NCI-H1092 treated with DMSO at 0.1 percent for 48 hours (cell line): Measurements from ENCODE around the gene SVOP.
A peak's percentile ranks its signal among the peaks of the same experiment; 100 is the strongest.
"Not testable (repeated sequence)": the region's sequence is repeated elsewhere in the genome, so short reads cannot be mapped to it uniquely, and the experiment has no call there.

Source experiments
- DNase-seq: peaks from one replicate; lab custom pipeline; 2025; lab: John Stamatoyannopoulos, UW

The SVOP gene

GRCh38 chr12:109033239-109034196 is 12.7 kb upstream of the SVOP start:
- DNase-seq, result no peak

- no peak for DNase-seq
Measured at GRCh38 chr12:109029411-109029810, 8.5 kb upstream of the SVOP start.

DNA sequence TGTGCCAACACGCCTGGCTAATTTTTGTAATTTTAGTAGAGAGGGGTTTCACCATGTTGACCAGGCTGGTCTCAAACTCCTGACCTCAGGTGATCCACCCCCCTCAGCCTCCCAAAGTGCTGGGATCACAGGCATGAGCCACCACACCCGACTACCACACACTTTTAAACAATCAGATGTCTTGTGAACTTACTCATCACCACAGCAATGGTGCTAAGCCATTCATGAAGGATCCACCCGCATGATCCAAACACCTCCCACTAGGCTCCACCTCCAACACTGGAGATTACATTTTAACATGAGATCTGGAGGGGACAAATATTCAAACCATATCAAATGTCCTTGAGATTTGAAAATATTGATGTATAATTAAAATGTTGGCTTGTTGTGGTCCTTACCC is 7.8 kb upstream of the SVOP start:
- DNase-seq, result not testable (repeated sequence)

DNA sequence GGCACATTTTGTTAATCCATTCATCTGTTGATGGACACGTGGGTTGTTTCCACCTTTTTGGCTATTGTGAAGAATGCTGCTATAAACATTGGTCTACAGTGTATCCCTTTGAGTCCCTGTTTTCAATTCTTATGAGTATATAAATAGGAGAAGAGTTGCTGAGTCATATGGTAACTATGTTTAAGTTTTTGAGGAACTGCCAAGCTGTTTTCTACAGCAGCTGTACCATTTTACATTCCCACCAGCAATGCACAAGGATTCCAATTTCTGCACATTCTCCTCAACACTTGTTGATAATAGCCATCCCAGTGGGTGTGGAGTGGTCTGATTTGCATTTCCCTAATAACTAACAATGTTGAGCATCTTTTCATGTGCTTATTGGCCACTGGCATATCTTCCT is 6.9 kb upstream of the SVOP start:
- DNase-seq, result no peak

DNA sequence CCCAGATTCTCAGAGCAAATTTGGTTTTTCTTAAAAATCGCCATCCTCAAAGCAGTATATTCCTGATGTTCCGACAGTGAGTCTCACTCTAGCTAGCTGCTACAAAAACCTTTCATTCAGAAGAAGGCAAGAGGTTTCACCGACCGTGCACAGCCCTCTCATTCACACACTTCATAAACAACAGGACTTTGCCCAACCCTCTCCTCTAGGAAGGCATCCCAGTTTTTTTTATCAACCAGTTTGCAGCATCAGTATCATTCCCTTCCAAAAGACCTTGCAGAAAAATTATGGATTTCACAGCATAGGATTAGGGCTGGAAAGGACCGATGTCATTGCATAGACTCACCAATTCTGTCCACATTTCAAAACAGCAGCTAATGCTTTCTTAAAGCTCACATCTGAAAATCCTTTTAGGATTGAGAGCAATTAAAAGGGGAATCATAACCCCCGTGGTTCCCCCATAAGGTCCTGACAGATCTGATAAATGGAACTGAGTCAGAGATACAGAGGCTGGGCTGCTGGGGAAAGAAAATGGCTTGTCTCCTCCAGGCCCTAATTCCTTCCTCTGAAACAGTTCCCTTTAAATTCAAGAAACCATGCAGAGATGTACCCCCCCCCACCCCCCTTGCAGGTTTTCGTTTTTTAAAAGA is 597 bp downstream of the SVOP start:
- peak; percentile 16 for DNase-seq

DNA sequence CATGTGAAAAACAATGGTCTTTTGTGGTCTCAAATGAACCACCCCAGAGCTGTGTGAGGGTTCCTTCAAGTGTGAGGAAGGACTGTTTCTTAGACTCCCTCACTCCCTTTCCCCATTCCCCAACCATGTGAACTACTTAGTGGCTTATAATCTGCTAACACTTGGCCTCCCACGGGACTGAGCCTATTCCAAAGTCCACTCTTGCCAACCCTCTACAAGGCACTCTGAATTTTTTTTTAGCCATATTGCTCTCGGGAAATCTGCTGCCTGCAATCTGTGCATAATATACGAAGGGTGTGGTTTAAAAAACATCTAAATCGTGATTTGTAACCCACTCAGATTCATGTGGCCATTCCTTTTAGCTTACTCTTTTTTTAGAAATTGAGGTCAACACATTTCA is 2.6 kb downstream of the SVOP start:
- no peak for DNase-seq

GRCh38 chr12:109016978-109017377 is 3.9 kb downstream of the SVOP start:
- no peak for DNase-seq

GRCh38 chr12:109016016-109016415 is 4.9 kb downstream of the SVOP start:
- DNase-seq, result no peak

DNA sequence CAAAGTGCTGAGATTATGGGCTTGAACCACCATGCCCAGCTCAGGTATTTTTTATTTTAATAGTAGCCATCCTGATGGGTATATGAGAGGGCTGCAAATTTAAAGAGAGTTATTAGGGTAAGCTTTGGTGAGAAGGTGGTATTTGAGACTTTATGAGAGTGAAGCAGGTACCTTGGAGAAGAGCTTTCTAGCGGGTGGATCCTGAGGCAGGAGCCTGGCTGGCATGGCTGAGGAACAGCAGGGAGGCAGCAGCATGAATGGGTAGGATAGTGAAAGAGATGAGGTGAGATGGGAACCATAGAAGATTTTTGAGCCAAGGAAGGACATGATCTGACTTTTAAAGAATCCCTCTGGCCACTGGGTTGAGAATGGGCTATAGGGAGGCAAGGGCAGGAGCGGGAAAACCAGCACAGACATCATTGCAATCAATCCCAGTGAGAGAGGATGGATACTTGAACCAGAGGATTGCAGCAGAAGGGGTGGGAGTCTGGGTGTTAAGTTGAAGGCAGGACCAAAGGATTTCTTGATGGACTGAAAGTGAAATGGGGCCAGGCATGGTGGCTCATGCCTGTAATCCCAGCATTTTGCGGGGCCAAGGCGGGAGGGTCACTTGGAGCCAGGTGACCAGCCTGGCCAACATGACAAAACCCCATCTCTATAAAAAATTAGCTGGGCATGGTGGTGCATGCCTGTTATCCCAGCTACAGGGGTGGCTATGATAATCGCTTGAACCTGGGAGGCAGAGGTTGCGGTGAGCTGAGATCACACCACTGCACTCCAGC is 5.7 kb downstream of the SVOP start:
- DNase-seq, result no peak

DNA sequence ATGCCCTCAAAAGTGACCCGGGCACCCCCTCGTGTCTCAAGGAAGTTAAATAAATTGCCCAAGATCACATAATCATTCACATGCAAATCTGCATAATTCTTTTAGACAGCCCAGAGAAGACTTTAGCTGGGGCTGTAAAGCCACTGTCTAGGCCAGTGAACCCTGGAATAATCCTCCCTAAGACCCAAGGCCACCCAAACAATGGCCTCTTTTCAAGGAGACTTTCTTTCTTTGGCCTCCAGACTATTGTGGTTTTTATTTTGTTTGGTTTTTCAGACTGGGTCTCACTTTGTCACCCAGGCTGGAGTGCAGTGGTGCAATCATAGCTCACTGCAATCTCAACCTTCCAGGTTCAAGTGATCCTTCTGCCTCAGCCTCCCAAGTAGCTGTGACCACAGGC is 10.6 kb downstream of the SVOP start:
- DNase-seq, result no peak

- DNase-seq, result no peak
Measured at GRCh38 chr12:109009766-109010165, 11.1 kb downstream of the SVOP start.

DNA sequence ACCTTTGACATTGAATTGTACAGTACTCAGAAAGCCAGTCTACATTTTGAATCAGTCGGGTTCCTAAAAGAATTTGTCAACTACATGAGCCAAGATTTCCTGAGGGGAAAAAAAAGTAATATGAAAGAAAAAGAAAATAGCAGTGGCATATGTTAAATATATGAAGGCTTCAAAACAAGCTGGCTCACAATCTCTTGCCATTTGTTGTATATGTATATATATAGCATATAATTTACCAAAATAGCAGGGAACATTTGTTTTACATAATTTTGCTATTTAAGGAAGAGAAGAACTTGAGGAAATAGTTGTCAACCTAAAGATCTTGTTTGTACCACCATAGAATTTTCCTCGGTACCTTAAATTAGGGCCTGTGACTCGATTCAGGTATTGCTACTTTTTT is 16.9 kb downstream of the SVOP start:
- no peak for DNase-seq

DNA sequence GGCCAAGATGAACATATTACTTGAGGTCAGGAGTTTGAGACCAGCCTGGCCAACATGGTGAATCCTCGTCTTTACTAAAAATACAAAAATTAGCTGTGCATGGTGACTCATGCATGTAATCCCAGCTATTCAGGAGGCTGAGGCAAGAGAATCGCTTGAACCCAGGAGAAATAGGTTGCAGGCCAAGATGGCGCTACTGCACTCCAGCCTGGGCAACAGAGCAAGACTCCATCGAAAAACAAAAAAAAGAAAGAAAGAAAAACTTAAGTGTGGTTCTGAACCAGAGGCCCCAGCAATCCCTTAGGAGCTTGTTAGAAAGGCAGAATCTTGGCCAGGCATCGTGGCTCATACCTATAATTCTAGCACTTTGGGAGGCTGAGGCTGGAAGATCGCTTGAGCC is 24.5 kb downstream of the SVOP start:
- DNase-seq, result no peak

DNA sequence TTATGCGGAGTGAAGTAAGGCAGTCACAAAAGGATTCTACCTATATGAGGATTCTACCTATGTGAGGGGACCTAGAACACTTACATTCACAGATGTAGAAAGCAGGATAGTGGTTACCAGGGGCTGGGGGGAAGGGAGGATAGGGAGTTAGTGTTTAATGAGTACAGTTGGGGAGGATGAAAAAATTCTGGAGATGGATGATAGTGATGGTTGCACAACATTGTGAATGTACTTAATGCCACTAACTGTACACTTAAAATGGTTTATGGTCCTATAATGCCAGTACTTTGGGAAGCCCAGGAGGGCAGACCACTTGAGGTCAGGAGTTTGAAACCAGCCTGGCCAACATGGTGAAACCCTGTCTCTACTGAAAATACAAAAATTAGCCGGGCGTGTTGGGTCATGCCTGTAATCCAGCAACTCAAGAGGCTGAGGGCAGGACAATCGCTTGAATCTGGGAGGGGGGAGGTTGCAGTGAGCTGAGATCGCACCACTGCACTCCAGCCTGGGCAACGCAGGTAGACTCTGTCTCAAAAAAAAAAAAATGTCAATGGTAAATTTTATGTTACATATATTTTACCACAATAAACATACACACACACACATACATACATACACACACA is 25.4 kb downstream of the SVOP start:
- DNase-seq, result no peak

- DNase-seq, result not testable (repeated sequence)
Measured at GRCh38 chr12:108990103-108990502, 30.8 kb downstream of the SVOP start.

GRCh38 chr12:108989376-108989775 is 31.5 kb downstream of the SVOP start:
- DNase-seq, result no peak

- no peak for DNase-seq
Measured at GRCh38 chr12:108985750-108986149, 35.1 kb downstream of the SVOP start.

DNA sequence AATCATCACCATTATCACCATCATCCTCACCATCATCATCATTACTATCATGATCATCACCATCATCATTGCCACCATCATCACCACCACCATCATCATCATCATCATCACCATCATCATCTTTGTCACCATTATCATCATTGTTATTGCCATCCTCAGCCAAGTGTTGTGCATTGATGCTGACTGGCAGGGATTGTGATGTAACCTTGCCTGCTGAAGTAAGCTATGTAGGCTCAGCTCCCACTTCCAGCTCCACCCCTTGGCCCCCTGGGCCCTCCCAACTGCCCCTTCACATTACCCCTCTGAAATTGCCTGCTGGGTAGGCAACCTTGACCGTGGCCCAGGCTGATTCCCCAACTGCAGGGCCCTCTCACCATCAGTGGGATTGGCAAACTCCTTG is 37.6 kb downstream of the SVOP start:
- DNase-seq, result no peak

- DNase-seq, result no peak
Measured at GRCh38 chr12:108982621-108983219, 38.1 kb downstream of the SVOP start.

- DNase-seq, result no peak
Measured at GRCh38 chr12:108981835-108982234, 39.0 kb downstream of the SVOP start.

- DNase-seq, result no peak
Measured at GRCh38 chr12:108980831-108981618, 39.8 kb downstream of the SVOP start.
